GM18867 (cell line): ENCODE measurements around the gene TMCC1.
"Not testable (repeated sequence)": the region's sequence is repeated elsewhere in the genome, so short reads cannot be mapped to it uniquely, and the experiment has no call there.

Experiments
- ATAC-seq: cut with Tn5 transposase; IDR thresholded peaks from one replicate; pipeline ENCODE4 v1.9.1; 2021; ENCODE audit warnings: mild to moderate bottlenecking, moderate library complexity; ENCODE audit not compliant: unreplicated experiment

TMCC1 gene

GRCh38 chr3:129777806-129778205, 115.7 kb downstream of the TMCC1 start:
- no peak for ATAC-seq

GRCh38 chr3:129775870-129776269, 117.6 kb downstream of the TMCC1 start:
- no peak for ATAC-seq

- ATAC-seq = no peak
Observed at GRCh38 chr3:129773691-129774663, 119.5 kb downstream of the TMCC1 start.

GRCh38 chr3:129770604-129771003, 122.9 kb downstream of the TMCC1 start:
- ATAC-seq = no peak

GRCh38 chr3:129769616-129770015, 123.9 kb downstream of the TMCC1 start:
- no peak for ATAC-seq

- ATAC-seq = no peak
Observed at GRCh38 chr3:129768728-129769127, 124.8 kb downstream of the TMCC1 start.

- ATAC-seq = no peak
Observed at GRCh38 chr3:129766135-129766534, 127.4 kb downstream of the TMCC1 start.

GRCh38 chr3:129764090-129764489, 129.4 kb downstream of the TMCC1 start:
- no peak for ATAC-seq

GRCh38 chr3:129758785-129759320, 134.7 kb downstream of the TMCC1 start:
- ATAC-seq = no peak

- no peak for ATAC-seq
Observed at GRCh38 chr3:129758306-129758705, 135.2 kb downstream of the TMCC1 start.

GRCh38 chr3:129756871-129757270, 136.6 kb downstream of the TMCC1 start:
- no peak for ATAC-seq

- not testable (repeated sequence) for ATAC-seq
Observed at GRCh38 chr3:129751105-129751504, 142.4 kb downstream of the TMCC1 start.

GRCh38 chr3:129749692-129750091, 143.8 kb downstream of the TMCC1 start:
- ATAC-seq = no peak

GRCh38 chr3:129747992-129748391, 145.5 kb downstream of the TMCC1 start:
- ATAC-seq = no peak

- no peak for ATAC-seq
Observed at GRCh38 chr3:129747136-129747535, 146.4 kb downstream of the TMCC1 start.

GRCh38 chr3:129746629-129747028, 146.9 kb downstream of the TMCC1 start:
- no peak for ATAC-seq

- ATAC-seq = no peak
Observed at GRCh38 chr3:129745253-129745652, 148.3 kb downstream of the TMCC1 start.

- no peak for ATAC-seq
Observed at GRCh38 chr3:129741794-129742193, 151.7 kb downstream of the TMCC1 start.

GRCh38 chr3:129740090-129740489, 153.4 kb downstream of the TMCC1 start:
- no peak for ATAC-seq

- ATAC-seq = no peak
Observed at GRCh38 chr3:129739634-129740033, 153.9 kb downstream of the TMCC1 start.

- ATAC-seq = no peak
Observed at GRCh38 chr3:129738172-129738571, 155.3 kb downstream of the TMCC1 start.

- ATAC-seq = no peak
Observed at GRCh38 chr3:129736070-129736469, 157.4 kb downstream of the TMCC1 start.
